Measurements from ENCODE around the gene GRIN1. TPM values are rescaled to one million over a fixed set of nuclear protein-coding genes. Genes with fewer than 3 reads are reported as not detected.

The GRIN1 gene
- total and polyA plus RNA-seq, 10 of the 15 experiments (the other 5 are each of a cell fraction or from before 2014, with no cell fraction given): 0.05 to 0.10 (median 0.06) TPM; not detected in 6

- TF ChIP-seq WRNIP1 (IDR thresholded peaks at IDR 0.05; ENCODE audit: borderline replicate concordance, low read depth, low read length): no peak
- TF ChIP-seq NFIC (IDR thresholded peaks at IDR 0.05; ENCODE audit: low read depth, low read length): no peak
Measured at GRCh38 chr9:137143459-137143858, 4.5 kb downstream of the GRIN1 start (continued).

GRCh38 chr9:137145731-137146526 lies 7.0 kb downstream of the GRIN1 start:
- ChIA-PET RAD21 (ENCODE audit: unreplicated experiment) (no interaction called here), CTCF (no interaction called here), SMC1A (ENCODE audit: uncharacterized antibody, unreplicated experiment) (no interaction called here), POLR2A (interaction anchor here (0.5 kb wide), 1 partner anchor 62 kb away, joined by 3 read pairs; no protein-coding TSS in a partner anchor)
- Histone ChIP-seq H3K4me3 (no peak overlapping the region), H4K20me1 (ENCODE audit: control insufficient read depth, insufficient read depth) (no peaks in the 10 kb centered on the region), H3K36me3 (ENCODE audit: control insufficient read depth in 2 of 2, insufficient read depth in 2 of 2, low read length in 1 of 2) (no peaks in the 10 kb centered on the region), H3K9me3 (replicated peaks; ENCODE audit: control insufficient read depth, insufficient read depth, low read length) (no peaks in the 10 kb centered on the region), H3K27me3 (replicated peaks in 1 of 2; ENCODE audit: control insufficient read depth in 2 of 2, insufficient read depth in 2 of 2, low read length in 1 of 2) (peaks cover 0 to 2% of the 10 kb centered on the region in 2 experiments; a peak in 2 of 4 replicates), H2AFZ (ENCODE audit: control insufficient read depth, low read depth, low read length) (no peak overlapping the region), H3K79me2 (ENCODE audit: control insufficient read depth, insufficient read depth, low read length) (no peaks in the 10 kb centered on the region), H3K9ac (ENCODE audit: control insufficient read depth, insufficient read depth, low read length) (no peak overlapping the region), H3K27ac (ENCODE audit: control insufficient read depth, insufficient read depth) (no peak overlapping the region), H3K4me2 (ENCODE audit: control insufficient read depth, insufficient read depth) (no peak overlapping the region), H3K4me1 (ENCODE audit: control insufficient read depth, insufficient read depth, low read length) (peaks cover 6% of the 10 kb centered on the region; the same call in 1 of the 2 replicates)
- ATAC-seq: no peak
- no TSS peak for BruUV-seq (replicated peaks)
- intact Hi-C loops (cut with micrococcal nuclease; ENCODE audit: unreplicated experiment) (no loop called here), in situ Hi-C loops (cut with MboI) (no loop called here)
- WGBS (ENCODE audit: insufficient coverage, insufficient replicate concordance, low lambda C conversion rate, missing lambda C conversion rate): 47% methylated on average over 31 of the region's 49 CpGs
- DNase-seq (ENCODE audit: low read depth, low spot score): no peak
- no peak for FAIRE-seq
- TF ChIP-seq BMI1 (IDR thresholded peaks at IDR 0.05; ENCODE audit: borderline replicate concordance) (no peak), ZBED1 (IDR thresholded peaks at IDR 0.05; ENCODE audit: borderline replicate concordance) (no peak), NRF1 (conservative IDR thresholded peaks at IDR 0.05; ENCODE audit: low read depth, low read length) (no peak), ZNF207 (IDR thresholded peaks at IDR 0.05; ENCODE audit: borderline replicate concordance) (no peak), SP1 (IDR thresholded peaks at IDR 0.05; ENCODE audit: low read depth, low read length) (no peak), HCFC1 (IDR thresholded peaks at IDR 0.05; ENCODE audit: low read length) (no peak)
- TF ChIP-seq, protein P1, sequence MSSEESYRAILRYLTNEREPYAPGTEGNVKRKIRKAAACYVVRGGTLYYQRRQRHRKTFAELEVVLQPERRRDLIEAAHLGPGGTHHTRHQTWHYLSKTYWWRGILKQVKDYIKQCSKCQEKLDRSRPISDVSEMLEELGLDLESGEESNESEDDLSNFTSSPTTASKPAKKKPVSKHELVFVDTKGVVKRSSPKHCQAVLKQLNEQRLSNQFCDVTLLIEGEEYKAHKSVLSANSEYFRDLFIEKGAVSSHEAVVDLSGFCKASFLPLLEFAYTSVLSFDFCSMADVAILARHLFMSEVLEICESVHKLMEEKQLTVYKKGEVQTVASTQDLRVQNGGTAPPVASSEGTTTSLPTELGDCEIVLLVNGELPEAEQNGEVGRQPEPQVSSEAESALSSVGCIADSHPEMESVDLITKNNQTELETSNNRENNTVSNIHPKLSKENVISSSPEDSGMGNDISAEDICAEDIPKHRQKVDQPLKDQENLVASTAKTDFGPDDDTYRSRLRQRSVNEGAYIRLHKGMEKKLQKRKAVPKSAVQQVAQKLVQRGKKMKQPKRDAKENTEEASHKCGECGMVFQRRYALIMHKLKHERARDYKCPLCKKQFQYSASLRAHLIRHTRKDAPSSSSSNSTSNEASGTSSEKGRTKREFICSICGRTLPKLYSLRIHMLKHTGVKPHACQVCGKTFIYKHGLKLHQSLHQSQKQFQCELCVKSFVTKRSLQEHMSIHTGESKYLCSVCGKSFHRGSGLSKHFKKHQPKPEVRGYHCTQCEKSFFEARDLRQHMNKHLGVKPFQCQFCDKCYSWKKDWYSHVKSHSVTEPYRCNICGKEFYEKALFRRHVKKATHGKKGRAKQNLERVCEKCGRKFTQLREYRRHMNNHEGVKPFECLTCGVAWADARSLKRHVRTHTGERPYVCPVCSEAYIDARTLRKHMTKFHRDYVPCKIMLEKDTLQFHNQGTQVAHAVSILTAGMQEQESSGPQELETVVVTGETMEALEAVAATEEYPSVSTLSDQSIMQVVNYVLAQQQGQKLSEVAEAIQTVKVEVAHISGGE (CRISPR knock-in tag; IDR thresholded peaks at IDR 0.05): no peak
